ENCODE results near the gene SPRR2B.

DNA sequence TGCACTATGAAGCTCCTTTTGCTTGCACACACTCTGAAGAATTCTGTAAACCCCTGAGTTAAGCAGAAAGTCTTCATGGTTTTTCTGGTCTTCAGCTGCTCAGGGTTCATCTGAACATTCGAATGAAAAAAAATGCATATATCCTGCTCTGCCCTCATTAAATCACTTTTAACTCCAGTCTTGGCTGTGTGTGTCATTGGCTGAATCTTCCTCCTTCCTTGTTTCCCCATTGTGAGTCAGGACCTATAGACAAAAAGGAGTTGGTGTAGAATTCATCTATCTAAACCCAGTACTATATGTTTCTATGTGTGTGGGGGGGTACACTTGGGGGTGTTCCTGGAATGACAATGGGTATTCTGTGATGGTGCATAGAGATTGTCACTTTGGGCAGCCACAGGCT, 47.0 kb downstream of the SPRR2B start:
- TF ChIP-seq CTCF (IDR thresholded peaks at IDR 0.05; ENCODE audit: low read length) (no peak), EZH2phosphoT487 (IDR thresholded peaks at IDR 0.05; ENCODE audit: low read length) (no peak), EZH2 (optimal IDR thresholded peaks at IDR 0.05; ENCODE audit: low read depth, low read length) (no peak)

All from MM.1S (cell line).